GM21529 (cell line): ENCODE data around the gene FAM168A.

Experiments
- ATAC-seq: cut with Tn5 transposase; IDR thresholded peaks from one replicate; pipeline ENCODE4 v1.9.1; 2021; ENCODE audit not compliant: unreplicated experiment

The FAM168A gene

GRCh38 chr11:73597956-73598718, at the start of gene FAM168A:
Gene FAM168A (minus strand): TSS chr11:73598112. CDS start chr11:73468474, 129,638 bp downstream.
- ATAC-seq, result peak; percentile 89

- peak; percentile 91 for ATAC-seq
Measured at GRCh38 chr11:73647459-73648100, 49.7 kb upstream of the FAM168A start.

GRCh38 chr11:73645972-73646631, 48.2 kb upstream of the FAM168A start, which contains the start of gene PLEKHB1:
Gene PLEKHB1 (plus strand): TSS chr11:73646581. CDS start chr11:73646609, 28 bp downstream.
- ATAC-seq, result no peak

- ATAC-seq, result no peak
Measured at GRCh38 chr11:73645121-73645969, 47.4 kb upstream of the FAM168A start.

- ATAC-seq, result no peak
Measured at GRCh38 chr11:73641668-73642067, 43.8 kb upstream of the FAM168A start.

- no peak for ATAC-seq
Measured at GRCh38 chr11:73640592-73640991, 42.7 kb upstream of the FAM168A start.

GRCh38 chr11:73637012-73637411, 39.1 kb upstream of the FAM168A start:
- ATAC-seq, result no peak

GRCh38 chr11:73636249-73636648, 38.3 kb upstream of the FAM168A start:
- ATAC-seq, result no peak

GRCh38 chr11:73635721-73636120, 37.8 kb upstream of the FAM168A start:
- no peak for ATAC-seq

GRCh38 chr11:73633999-73634398, 36.1 kb upstream of the FAM168A start:
- ATAC-seq, result no peak

- ATAC-seq, result no peak
Measured at GRCh38 chr11:73632996-73633395, 35.1 kb upstream of the FAM168A start.

- ATAC-seq, result no peak
Measured at GRCh38 chr11:73629907-73630306, 32.0 kb upstream of the FAM168A start.

- no peak for ATAC-seq
Measured at GRCh38 chr11:73625696-73626318, 27.9 kb upstream of the FAM168A start.

- ATAC-seq, result no peak
Measured at GRCh38 chr11:73623686-73624085, 25.8 kb upstream of the FAM168A start.

GRCh38 chr11:73622926-73623593, 25.1 kb upstream of the FAM168A start:
- ATAC-seq, result no peak

- ATAC-seq, result no peak
Measured at GRCh38 chr11:73614591-73614990, 16.7 kb upstream of the FAM168A start.

- no peak for ATAC-seq
Measured at GRCh38 chr11:73612601-73613140, 14.8 kb upstream of the FAM168A start.

- ATAC-seq, result peak; percentile 10
Measured at GRCh38 chr11:73598719-73599379, 937 bp upstream of the FAM168A start.

- no peak for ATAC-seq
Measured at GRCh38 chr11:73597336-73597955, 466 bp downstream of the FAM168A start.
